K562 treated with DMSO at 1 percent for 24 hours (cell line): ENCODE results near the gene NRIP3. TPM values are rescaled to one million over a fixed set of nuclear protein-coding genes. Genes with fewer than 3 reads are reported as not detected.

Experiments used
- total RNA-seq: library from RNA; unstranded; fragments of 300-600 nt; gene quantifications from 2 replicates; pipeline ENCODE4 v1.2.3, GENCODE V29; 2022; ENCODE audit warnings: low read depth; ENCODE audit not compliant: insufficient read depth

Gene NRIP3
- 13.1 and 14.7 TPM in 2 replicates for total RNA-seq

DNA sequence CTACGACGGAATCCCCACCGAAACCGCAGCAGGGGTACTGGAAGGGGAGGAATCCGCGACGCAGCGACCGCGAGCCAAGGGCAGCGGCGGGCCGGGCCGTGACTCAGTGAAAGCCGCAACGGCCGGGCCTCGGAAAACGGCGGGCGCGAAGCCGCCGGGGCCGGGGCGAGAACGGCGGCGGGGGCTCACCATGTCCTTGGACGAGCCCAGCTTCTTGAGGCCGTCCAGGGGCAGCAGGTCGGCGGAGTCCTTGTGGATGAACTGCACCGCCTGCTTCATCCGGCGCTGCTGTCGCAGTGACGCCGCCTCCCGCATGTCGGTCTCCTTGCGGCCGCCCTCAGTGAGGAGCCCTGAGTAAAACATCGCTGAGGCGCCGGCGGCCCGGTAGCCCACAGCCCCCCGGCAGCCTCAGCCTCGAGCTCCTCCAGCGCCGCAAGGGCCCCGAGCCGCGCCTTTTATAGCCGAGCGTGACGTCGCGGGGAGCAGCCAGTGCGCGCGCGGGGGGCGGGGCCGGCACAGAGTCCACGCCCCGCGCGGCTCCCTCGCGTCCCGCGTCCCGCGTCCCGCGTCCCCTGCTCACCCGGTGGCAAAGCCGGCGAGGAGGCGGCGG lies at the start of gene NRIP3:
Gene NRIP3 (minus strand): TSS at position 429 of the 610 bp plus-strand sequence. CDS start 66 bp downstream, at position 363.

GRCh38 chr11:8964324-8965320 lies 39.2 kb downstream of the NRIP3 start, which contains the start of gene TMEM9B:
Gene TMEM9B, minus strand, starts transcription at chr11:8964442. Its CDS starts 129 bp downstream, at chr11:8964313.

GRCh38 chr11:8942518-8943066 lies 61.2 kb downstream of the NRIP3 start, which contains the start of gene ASCL3:
Gene ASCL3, minus strand, starts transcription at chr11:8943016. Its CDS starts 4,855 bp downstream, at chr11:8938161.

GRCh38 chr11:8932564-8933180 lies 71.1 kb downstream of the NRIP3 start, which contains the start of gene C11orf16:
Gene C11orf16, minus strand, starts transcription at chr11:8932947. Its CDS starts 639 bp downstream, at chr11:8932308.

Other genes starting within 250 kb of the NRIP3 start
- gene AKIP1, start 92.8 kb downstream of the NRIP3 start, total RNA-seq: 59.5 and 64.1 TPM in 2 replicates
- gene C11orf16, start 71.1 kb downstream of the NRIP3 start, total RNA-seq: not detected in 2 replicates
- gene ASCL3, start 61.0 kb downstream of the NRIP3 start, total RNA-seq: not detected in 2 replicates
- 13.5 and 15.6 TPM in 2 replicates for gene TMEM9B, start 39.6 kb downstream of the NRIP3 start, total RNA-seq
- gene SCUBE2, start 87.6 kb upstream of the NRIP3 start, total RNA-seq: 0.37 TPM in 1 of 2 replicates, not detected in the other